IMR-90 (cell line): ENCODE measurements around the gene LRRC7. TPM values are rescaled to one million over a fixed set of nuclear protein-coding genes. Genes with fewer than 3 reads are reported as not detected.

Experiments used
- ATAC-seq: fragments of 200-7000 bp; cut with Tn5 transposase; 2 replicates; pipeline ENCODE4 v1.9.1; 2020; ENCODE audit warnings: low read depth, mild to moderate bottlenecking, moderate library complexity
- BruUV-seq: library from RNA; stranded (reverse); fragments of 400-500 nt; replicated peaks from 2 replicates; lab custom pipeline; 2021; lab: Mats Ljungman, UMichigan
- CTCF ChIA-PET: fragments of 300-600 bp; formaldehyde crosslinking; extraction: SDS; loops from one replicate; lab custom pipeline; 2021; ENCODE audit warnings: antibody characterized with exemption; lab: Yijun Ruan, JAX
- POLR2A ChIA-PET: fragments of 300-600 bp; sonication (Branson Sonifier 250); formaldehyde crosslinking; loops from one replicate; lab custom pipeline; 2022; ENCODE audit warnings: antibody characterized with exemption; ENCODE audit not compliant: unreplicated experiment; lab: Charles Lee
- DNase-seq: peaks from one replicate; pipeline ENCODE4 v3.0.0; 2013
- H2AFZ ChIP-seq: replicated peaks from 2 replicates; pipeline ENCODE3; 2013; ENCODE audit warnings: low read length, mild to moderate bottlenecking; ENCODE audit not compliant: poor library complexity
- H2AK5ac ChIP-seq: 2 replicates; pipeline ENCODE4 v1.6.1; 2013; ENCODE audit warnings: low read depth, low read length, inconsistent platforms
- H2AK9ac ChIP-seq: replicated peaks from 2 replicates; pipeline ENCODE3; 2013; ENCODE audit warnings: mild to moderate bottlenecking, low read depth, low read length, moderate library complexity; ENCODE audit not compliant: poor library complexity
- H2BK120ac ChIP-seq: 2 replicates; pipeline ENCODE4 v1.6.1; 2013; ENCODE audit warnings: low read depth, low read length, inconsistent platforms
- H2BK15ac ChIP-seq: 3 replicates; pipeline ENCODE4 v1.6.1; 2013; ENCODE audit warnings: low read depth, low read length, inconsistent platforms
- H2BK20ac ChIP-seq: 2 replicates; pipeline ENCODE4 v1.6.1; 2013; ENCODE audit warnings: low read depth, mild to moderate bottlenecking, inconsistent platforms, low read length, moderate library complexity
- H2BK5ac ChIP-seq: 2 replicates; pipeline ENCODE4 v1.6.1; 2013; ENCODE audit warnings: mild to moderate bottlenecking, low read depth, low read length, inconsistent platforms; ENCODE audit not compliant: poor library complexity, severe bottlenecking
- H3K14ac ChIP-seq: replicated peaks from 2 replicates; pipeline ENCODE4 v1.6.1; 2013; ENCODE audit warnings: low read depth, low read length, inconsistent platforms
- H3K18ac ChIP-seq: 2 replicates; pipeline ENCODE4 v1.6.1; 2013; ENCODE audit warnings: low read depth, low read length, control low read depth
- H3K23ac ChIP-seq: 2 replicates; pipeline ENCODE4 v1.6.1; 2013; ENCODE audit warnings: low read depth, low read length, inconsistent platforms
- H3K27ac ChIP-seq: 2 replicates; pipeline ENCODE4 v1.5.1; 2013; ENCODE audit warnings: mild to moderate bottlenecking, control low read depth, low read length; ENCODE audit not compliant: insufficient read depth
- H3K27me3 ChIP-seq: 2 replicates; pipeline ENCODE4 v1.6.1; 2013; ENCODE audit warnings: low read length; ENCODE audit not compliant: control insufficient read depth, insufficient read depth
- H3K36me3 ChIP-seq: 2 replicates; pipeline ENCODE4 v1.6.1; 2013; ENCODE audit warnings: low read length, mixed read lengths; ENCODE audit not compliant: control insufficient read depth, insufficient read depth
- H3K4ac ChIP-seq: 2 replicates; pipeline ENCODE4 v1.6.1; 2013; ENCODE audit warnings: low read depth, low read length, inconsistent platforms
- H3K4me1 ChIP-seq: 2 replicates; pipeline ENCODE4 v1.6.1; 2013; ENCODE audit warnings: low read length, mixed read lengths; ENCODE audit not compliant: control insufficient read depth, insufficient read depth
- H3K4me2 ChIP-seq: 2 replicates; pipeline ENCODE4 v1.6.1; 2013; ENCODE audit warnings: low read depth, mild to moderate bottlenecking, control low read depth, low read length, moderate library complexity
- H3K4me3 ChIP-seq: 2 replicates; pipeline ENCODE4 v1.5.1; 2013; ENCODE audit warnings: low read depth, mild to moderate bottlenecking, control low read depth, low read length, moderate library complexity; ENCODE audit not compliant: insufficient read depth
- H3K56ac ChIP-seq: 2 replicates; pipeline ENCODE4 v1.6.1; 2013; ENCODE audit warnings: low read length, inconsistent platforms; ENCODE audit not compliant: insufficient read depth; ENCODE audit errors: extremely low read depth
- H3K79me1 ChIP-seq, 2 experiments: 2 replicates each; pipeline ENCODE4 v1.6.1; 2013; ENCODE audit warnings: low read length in 2 of 2, inconsistent platforms in 1 of 2, low read depth in 1 of 2
- H3K9ac ChIP-seq: 2 replicates; pipeline ENCODE4 v1.6.1; 2013; ENCODE audit warnings: low read depth, low read length, control low read depth
- H3K9me1 ChIP-seq: 2 replicates; pipeline ENCODE4 v1.6.1; 2013; ENCODE audit warnings: low read length, inconsistent platforms; ENCODE audit not compliant: insufficient read depth
- H3K9me3 ChIP-seq: 2 replicates; pipeline ENCODE4 v1.6.1; 2013; ENCODE audit warnings: low read length; ENCODE audit not compliant: control insufficient read depth, insufficient read depth
- H4K20me1 ChIP-seq: 2 replicates; pipeline ENCODE4 v1.6.1; 2013; ENCODE audit warnings: low read length, inconsistent platforms; ENCODE audit not compliant: insufficient read depth
- H4K5ac ChIP-seq: 2 replicates; pipeline ENCODE4 v1.6.1; 2013; ENCODE audit warnings: mild to moderate bottlenecking, low read depth, low read length, control low read depth
- H4K8ac ChIP-seq, 2 experiments: 2 replicates each; pipeline ENCODE4 v1.6.1; 2013; ENCODE audit warnings: low read depth in 2 of 2, low read length in 2 of 2, control low read depth in 1 of 2, inconsistent platforms in 1 of 2
- H4K91ac ChIP-seq: 2 replicates; pipeline ENCODE4 v1.6.1; 2013; ENCODE audit warnings: low read depth, low read length, inconsistent platforms; ENCODE audit not compliant: insufficient read depth
- BHLHE40 ChIP-seq: fragments of 150-350 bp; IDR thresholded peaks from 2 replicates; pipeline ENCODE4 v1.6.1; 2016; ENCODE audit warnings: mild to moderate bottlenecking, low read depth, low read length
- CEBPB ChIP-seq: IDR thresholded peaks from 2 replicates; pipeline ENCODE4 v1.6.1; 2012; ENCODE audit warnings: low read depth, low read length, improper control_type of control experiment
- CHD1 ChIP-seq: IDR thresholded peaks from 2 replicates; pipeline ENCODE4 v1.6.1; 2012; ENCODE audit warnings: low read depth, low read length, improper control_type of control experiment
- FOS ChIP-seq: fragments of 150-350 bp; IDR thresholded peaks from 2 replicates; pipeline ENCODE4 v1.6.1; 2016; ENCODE audit warnings: low read depth, low read length
- MAZ ChIP-seq: IDR thresholded peaks from 2 replicates; pipeline ENCODE4 v1.6.1; 2012; ENCODE audit warnings: low read depth, mild to moderate bottlenecking, low read length, improper control_type of control experiment, moderate library complexity, borderline replicate concordance
- MXI1 ChIP-seq: IDR thresholded peaks from 2 replicates; pipeline ENCODE4 v1.6.1; 2012; ENCODE audit warnings: low read depth, mild to moderate bottlenecking, low read length, moderate library complexity, borderline replicate concordance
- POLR2A ChIP-seq: IDR thresholded peaks from 2 replicates; pipeline ENCODE4 v1.6.1; 2012; ENCODE audit warnings: mild to moderate bottlenecking, low read depth, low read length
- RCOR1 ChIP-seq: IDR thresholded peaks from 2 replicates; pipeline ENCODE4 v1.6.1; 2012; ENCODE audit warnings: mild to moderate bottlenecking, low read length, improper control_type of control experiment; ENCODE audit not compliant: insufficient replicate concordance
- SMC3 ChIP-seq: fragments of 150-350 bp; IDR thresholded peaks from 2 replicates; pipeline ENCODE4 v1.6.1; 2016; ENCODE audit warnings: low read depth, mild to moderate bottlenecking, antibody characterized with exemption, low read length, moderate library complexity
- WGBS, 2 experiments: methylation state at CpG; one replicate each; pipeline versions ENCODE4 v1.1.5 to v1.1.7; 2013; ENCODE audit warnings: missing lambda C conversion rate in 2 of 2; ENCODE audit not compliant: insufficient read length in 1 of 2; ENCODE audit errors: extremely low coverage in 2 of 2; 5-methylcytosine and 5-hydroxymethylcytosine counted together
- dilution Hi-C: fragments of 300-500 bp; cut with HindIII; formaldehyde crosslinking; loops from one replicate; pipeline ENCODE4 v1.14.3; 2018; ENCODE audit warnings: low sequenced_read_pairs; ENCODE audit not compliant: unreplicated experiment
- in situ Hi-C: fragments of 300-500 bp; cut with MboI; formaldehyde crosslinking; loops from 3 replicates; pipeline ENCODE4 v1.14.3; 2019; ENCODE audit warnings: low sequenced_read_pairs, inconsistent platforms, mixed read lengths
- intact Hi-C: fragments of 100-400 bp; cut with micrococcal nuclease; formaldehyde crosslinking; loops from 2 replicates; pipeline ENCODE4 v1.10.0; 2022
- polyA plus RNA-seq, 3 experiments: library from polyadenylated mRNA; depleted of rRNA; stranded (reverse); fragments of >200 nt; gene quantifications; 2 replicates each; pipeline ENCODE4 v1.2.3, GENCODE V29; 2012; ENCODE audit warnings: low replicate concordance in 1 of 3
- total RNA-seq: library from RNA; depleted of rRNA; stranded (reverse); fragments of >200 nt; gene quantifications from 2 replicates; pipeline ENCODE4 v1.2.3, GENCODE V29; 2012
- TF ChIP-seq, protein P1 (sequence below): conservative IDR thresholded peaks from 2 replicates; pipeline ENCODE4 v1.5.1; 2012; ENCODE audit warnings: mild to moderate bottlenecking, low read depth, low read length, improper control_type of control experiment

LRRC7 gene
- total and polyA plus RNA-seq, 2 of the 4 experiments (the other 2 are of a cell fraction): under 0.01 to 0.02 TPM

GRCh38 chr1:69930396-69930795 lies 362.7 kb downstream of the LRRC7 start:
- no peak overlapping the region for H2BK15ac ChIP-seq
- TF ChIP-seq, protein P1, sequence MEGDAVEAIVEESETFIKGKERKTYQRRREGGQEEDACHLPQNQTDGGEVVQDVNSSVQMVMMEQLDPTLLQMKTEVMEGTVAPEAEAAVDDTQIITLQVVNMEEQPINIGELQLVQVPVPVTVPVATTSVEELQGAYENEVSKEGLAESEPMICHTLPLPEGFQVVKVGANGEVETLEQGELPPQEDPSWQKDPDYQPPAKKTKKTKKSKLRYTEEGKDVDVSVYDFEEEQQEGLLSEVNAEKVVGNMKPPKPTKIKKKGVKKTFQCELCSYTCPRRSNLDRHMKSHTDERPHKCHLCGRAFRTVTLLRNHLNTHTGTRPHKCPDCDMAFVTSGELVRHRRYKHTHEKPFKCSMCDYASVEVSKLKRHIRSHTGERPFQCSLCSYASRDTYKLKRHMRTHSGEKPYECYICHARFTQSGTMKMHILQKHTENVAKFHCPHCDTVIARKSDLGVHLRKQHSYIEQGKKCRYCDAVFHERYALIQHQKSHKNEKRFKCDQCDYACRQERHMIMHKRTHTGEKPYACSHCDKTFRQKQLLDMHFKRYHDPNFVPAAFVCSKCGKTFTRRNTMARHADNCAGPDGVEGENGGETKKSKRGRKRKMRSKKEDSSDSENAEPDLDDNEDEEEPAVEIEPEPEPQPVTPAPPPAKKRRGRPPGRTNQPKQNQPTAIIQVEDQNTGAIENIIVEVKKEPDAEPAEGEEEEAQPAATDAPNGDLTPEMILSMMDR: no peak
- TF ChIP-seq MAZ (no peak), SMC3 (no peak), POLR2A (no peak), BHLHE40 (no peak), CEBPB (no peak), FOS (no peak), RCOR1 (no peak), CHD1 (no peak), MXI1 (no peak)
- no peak overlapping the region for H2AK9ac ChIP-seq
- H3K23ac ChIP-seq: no peak overlapping the region
- no peak overlapping the region for H3K4me3 ChIP-seq
- no peak overlapping the region for H2BK5ac ChIP-seq
- ATAC-seq: no peak
- no TSS peak for BruUV-seq
- H3K18ac ChIP-seq: no peak overlapping the region
- no peak overlapping the region for H3K9ac ChIP-seq
- DNase-seq: no peak
- H3K27ac ChIP-seq: no peak overlapping the region
- no peak overlapping the region for H3K56ac ChIP-seq
- no peak overlapping the region for H2AFZ ChIP-seq
- H2BK20ac ChIP-seq: no peak overlapping the region
- in situ Hi-C loops: no loop called here
- H4K91ac ChIP-seq: no peak overlapping the region
- H3K14ac ChIP-seq: no peak overlapping the region
- dilution Hi-C loops: no loop called here
- intact Hi-C loops: no loop called here
- no peaks in the 10 kb centered on the region for H3K79me1 ChIP-seq
- no peak overlapping the region for H2BK120ac ChIP-seq
- H4K20me1 ChIP-seq: no peaks in the 10 kb centered on the region
- no peak overlapping the region for H3K4me2 ChIP-seq
- no peaks in the 10 kb centered on the region for H3K36me3 ChIP-seq
- ChIA-PET POLR2A (no interaction called here), CTCF (no interaction called here)
- WGBS, 2 experiments: no CpG with 5 or more reads among the region's 2 CpGs
- no peak overlapping the region for H4K5ac ChIP-seq
- H4K8ac ChIP-seq: no peak overlapping the region
- H2AK5ac ChIP-seq: no peak overlapping the region
- no peaks in the 10 kb centered on the region for H3K9me3 ChIP-seq
- no peaks in the 10 kb centered on the region for H3K4me1 ChIP-seq
- H3K9me1 ChIP-seq: no peaks in the 10 kb centered on the region
- no peaks in the 10 kb centered on the region for H3K27me3 ChIP-seq
- no peak overlapping the region for H3K4ac ChIP-seq
